Measurements from ENCODE around the gene EEF1G. TPM values are rescaled to one million over a fixed set of nuclear protein-coding genes. Genes with fewer than 3 reads are reported as not detected.

EEF1G gene
- total and polyA plus RNA-seq, 2 of the 13 experiments (the other 11 are each of a cell fraction or from before 2014, with no cell fraction given), result 1,787 to 2,144 TPM

DNA sequence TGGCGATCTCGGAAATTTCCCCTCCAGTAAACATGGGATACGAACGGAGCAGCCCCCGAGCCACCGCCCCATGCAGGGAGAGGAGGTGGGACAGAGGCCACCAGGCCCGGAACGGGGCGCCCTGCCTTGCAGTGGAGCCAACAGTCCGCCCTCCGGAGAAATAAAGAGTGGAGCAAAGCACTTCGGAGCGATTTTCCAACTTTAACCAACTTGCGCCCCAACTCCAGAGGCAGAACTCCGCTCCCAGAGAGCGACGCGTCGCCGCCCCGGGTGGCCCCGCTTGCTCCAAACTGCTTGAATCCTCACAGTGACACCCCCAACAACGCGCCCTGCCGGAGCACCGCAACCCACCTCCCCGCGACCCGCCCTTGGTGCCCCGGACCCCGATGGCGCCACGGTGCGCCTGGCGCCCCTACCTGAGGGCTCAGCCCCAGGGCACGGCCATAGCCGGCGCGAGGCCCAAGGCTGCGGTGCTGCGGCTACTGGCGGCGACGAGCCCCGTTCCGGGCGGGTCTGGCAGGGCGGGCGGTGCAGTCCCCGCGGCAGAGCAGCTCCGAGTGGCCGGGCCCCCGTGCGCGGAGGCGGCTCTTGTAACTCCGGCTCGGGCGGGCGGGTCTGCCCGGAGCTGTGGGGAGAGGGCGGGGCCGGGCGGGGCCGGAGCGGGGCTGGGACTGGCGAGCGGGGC is 27.3 kb downstream of the EEF1G start, which contains the start of gene AHNAK (continued):
- TF ChIP-seq ZNF407 (CRISPR knock-in tag; IDR thresholded peaks at IDR 0.05; ENCODE audit: not compliant biosample characterization), result no peak
- 0 out of 2 replicates have a peak, but pooled peaks have one; percentile 34 for TF ChIP-seq PHF20 (CRISPR knock-in tag; IDR thresholded peaks at IDR 0.05)
- peak; percentile 57 for TF ChIP-seq IKZF4 (CRISPR knock-in tag; IDR thresholded peaks at IDR 0.05; ENCODE audit: borderline replicate concordance, low read depth, not compliant biosample characterization)
- TF ChIP-seq ZNF652 (CRISPR knock-in tag; IDR thresholded peaks at IDR 0.05; ENCODE audit: borderline replicate concordance, low read depth), result no peak
- TF ChIP-seq, protein P1, sequence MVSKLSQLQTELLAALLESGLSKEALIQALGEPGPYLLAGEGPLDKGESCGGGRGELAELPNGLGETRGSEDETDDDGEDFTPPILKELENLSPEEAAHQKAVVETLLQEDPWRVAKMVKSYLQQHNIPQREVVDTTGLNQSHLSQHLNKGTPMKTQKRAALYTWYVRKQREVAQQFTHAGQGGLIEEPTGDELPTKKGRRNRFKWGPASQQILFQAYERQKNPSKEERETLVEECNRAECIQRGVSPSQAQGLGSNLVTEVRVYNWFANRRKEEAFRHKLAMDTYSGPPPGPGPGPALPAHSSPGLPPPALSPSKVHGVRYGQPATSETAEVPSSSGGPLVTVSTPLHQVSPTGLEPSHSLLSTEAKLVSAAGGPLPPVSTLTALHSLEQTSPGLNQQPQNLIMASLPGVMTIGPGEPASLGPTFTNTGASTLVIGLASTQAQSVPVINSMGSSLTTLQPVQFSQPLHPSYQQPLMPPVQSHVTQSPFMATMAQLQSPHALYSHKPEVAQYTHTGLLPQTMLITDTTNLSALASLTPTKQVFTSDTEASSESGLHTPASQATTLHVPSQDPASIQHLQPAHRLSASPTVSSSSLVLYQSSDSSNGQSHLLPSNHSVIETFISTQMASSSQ (IDR thresholded peaks at IDR 0.05; ENCODE audit: low read depth), result no peak
- TF ChIP-seq, protein P1 (CRISPR knock-in tag; IDR thresholded peaks at IDR 0.05; ENCODE audit: borderline replicate concordance), result no peak
- TF ChIP-seq CERS6 (CRISPR knock-in tag; IDR thresholded peaks at IDR 0.05), result no peak
- no peak for TF ChIP-seq ZFP90 (CRISPR knock-in tag; IDR thresholded peaks at IDR 0.05; ENCODE audit: borderline replicate concordance)
- no peak for TF ChIP-seq SNAI1 (CRISPR knock-in tag; IDR thresholded peaks at IDR 0.05; ENCODE audit: borderline replicate concordance)
- TF ChIP-seq MBNL3 (CRISPR knock-in tag; conservative IDR thresholded peaks at IDR 0.05), result no peak
- peak; percentile 24; the same call in 1 of the 2 replicates for TF ChIP-seq RAD21 (CRISPR knock-in tag; IDR thresholded peaks at IDR 0.05)
- no peak for TF ChIP-seq XBP1 (CRISPR knock-in tag; IDR thresholded peaks at IDR 0.05)
- peak; percentile 72; the same call in 1 of the 2 replicates for TF ChIP-seq ZNF816 (CRISPR knock-in tag; IDR thresholded peaks at IDR 0.05; ENCODE audit: borderline replicate concordance)
- TF ChIP-seq ESRRA (CRISPR knock-in tag; IDR thresholded peaks at IDR 0.05; ENCODE audit: low read depth), result no peak

Data from HepG2 (cell line).